ENCODE results near the gene CACNA2D4.

Gene CACNA2D4

GRCh38 chr12:1917172-1918070 is 1.0 kb downstream of the CACNA2D4 start:
- DNase-seq = peak; percentile 42

GRCh38 chr12:1916371-1917171 is 1.9 kb downstream of the CACNA2D4 start:
- DNase-seq = peak; percentile 36

GRCh38 chr12:1915082-1915968 is 3.1 kb downstream of the CACNA2D4 start:
- peak; percentile 68 for DNase-seq

GRCh38 chr12:1914114-1914911 is 4.1 kb downstream of the CACNA2D4 start:
- peak; percentile 21 for DNase-seq

GRCh38 chr12:1913377-1914113 is 4.9 kb downstream of the CACNA2D4 start:
- DNase-seq = peak; percentile 47

- DNase-seq = peak; percentile 37
Measured at GRCh38 chr12:1912580-1913376, 5.7 kb downstream of the CACNA2D4 start.

GRCh38 chr12:1911598-1912575 is 6.6 kb downstream of the CACNA2D4 start:
- peak; percentile 48 for DNase-seq

GRCh38 chr12:1910468-1910867 is 8.0 kb downstream of the CACNA2D4 start:
- no peak for DNase-seq

GRCh38 chr12:1908758-1909157 is 9.7 kb downstream of the CACNA2D4 start:
- peak; percentile 44 for DNase-seq

- DNase-seq = peak; percentile 80
Measured at GRCh38 chr12:1907652-1908611, 10.5 kb downstream of the CACNA2D4 start.

GRCh38 chr12:1906579-1906978 is 11.9 kb downstream of the CACNA2D4 start:
- peak; percentile 14 for DNase-seq

- DNase-seq = no peak
Measured at GRCh38 chr12:1904875-1905274, 13.6 kb downstream of the CACNA2D4 start.

GRCh38 chr12:1896964-1897363 is 21.5 kb downstream of the CACNA2D4 start:
- no peak for DNase-seq

GRCh38 chr12:1890810-1891209 is 27.6 kb downstream of the CACNA2D4 start:
- DNase-seq = peak; percentile 21

GRCh38 chr12:1890119-1890703 is 28.2 kb downstream of the CACNA2D4 start:
- DNase-seq = no peak

- DNase-seq = no peak
Measured at GRCh38 chr12:1888923-1889322, 29.5 kb downstream of the CACNA2D4 start.

- no peak for DNase-seq
Measured at GRCh38 chr12:1886396-1887008, 31.9 kb downstream of the CACNA2D4 start.

Data from activated effector memory CD4-positive, alpha-beta T cell treated with anti-CD3 and anti-CD28 coated beads, Interleukin-2, amount 50 U/mL, for 16 hours (primary cell).